Loucy (cell line): ENCODE measurements around the gene NCKAP5.

Experiments
- CTCF ChIP-seq: fragments of 200-600 bp; sonication (generic); conservative IDR thresholded peaks from 2 replicates; pipeline ENCODE4 v1.5.1; 2014; ENCODE audit warnings: mild to moderate bottlenecking, antibody characterized with exemption, low read length
- EZH2phosphoT487 ChIP-seq: fragments of 200-600 bp; IDR thresholded peaks from 2 replicates; pipeline ENCODE4 v1.6.1; 2018; ENCODE audit warnings: antibody characterized with exemption, mild to moderate bottlenecking, moderate library complexity, borderline replicate concordance

GRCh38 chr2:133418021-133418420, 150.2 kb downstream of the NCKAP5 start:
- TF ChIP-seq CTCF (no peak), EZH2phosphoT487 (no peak)
